Measurements from ENCODE around the gene CD34.

DNA sequence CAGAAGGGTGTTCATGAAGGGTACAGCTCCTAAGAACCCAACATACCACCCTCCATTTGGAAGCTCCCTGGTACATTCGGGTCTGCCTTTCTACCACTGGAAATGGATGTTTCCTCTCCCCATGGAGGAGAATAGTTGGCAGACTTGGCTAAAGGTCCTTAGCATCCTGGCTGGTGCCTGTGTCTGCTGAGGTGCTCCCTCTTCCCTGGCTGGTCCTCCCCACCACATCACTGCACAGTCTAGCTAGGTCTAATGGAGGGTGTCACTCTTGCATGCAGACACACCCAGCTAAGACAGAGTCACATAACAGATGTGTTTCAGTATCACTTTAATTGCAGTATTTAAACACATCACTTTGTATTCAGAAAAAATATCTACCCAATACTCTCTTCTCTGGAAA, 24.7 kb downstream of the CD34 start:
- TF ChIP-seq, protein P1, sequence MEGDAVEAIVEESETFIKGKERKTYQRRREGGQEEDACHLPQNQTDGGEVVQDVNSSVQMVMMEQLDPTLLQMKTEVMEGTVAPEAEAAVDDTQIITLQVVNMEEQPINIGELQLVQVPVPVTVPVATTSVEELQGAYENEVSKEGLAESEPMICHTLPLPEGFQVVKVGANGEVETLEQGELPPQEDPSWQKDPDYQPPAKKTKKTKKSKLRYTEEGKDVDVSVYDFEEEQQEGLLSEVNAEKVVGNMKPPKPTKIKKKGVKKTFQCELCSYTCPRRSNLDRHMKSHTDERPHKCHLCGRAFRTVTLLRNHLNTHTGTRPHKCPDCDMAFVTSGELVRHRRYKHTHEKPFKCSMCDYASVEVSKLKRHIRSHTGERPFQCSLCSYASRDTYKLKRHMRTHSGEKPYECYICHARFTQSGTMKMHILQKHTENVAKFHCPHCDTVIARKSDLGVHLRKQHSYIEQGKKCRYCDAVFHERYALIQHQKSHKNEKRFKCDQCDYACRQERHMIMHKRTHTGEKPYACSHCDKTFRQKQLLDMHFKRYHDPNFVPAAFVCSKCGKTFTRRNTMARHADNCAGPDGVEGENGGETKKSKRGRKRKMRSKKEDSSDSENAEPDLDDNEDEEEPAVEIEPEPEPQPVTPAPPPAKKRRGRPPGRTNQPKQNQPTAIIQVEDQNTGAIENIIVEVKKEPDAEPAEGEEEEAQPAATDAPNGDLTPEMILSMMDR (IDR thresholded peaks at IDR 0.05): no peak
- no peak for TF ChIP-seq POLR2A (IDR thresholded peaks at IDR 0.05)

All from uterus (tissue), 2 donors.